Measurements from ENCODE around the gene CAMK1G.

Gene CAMK1G

DNA sequence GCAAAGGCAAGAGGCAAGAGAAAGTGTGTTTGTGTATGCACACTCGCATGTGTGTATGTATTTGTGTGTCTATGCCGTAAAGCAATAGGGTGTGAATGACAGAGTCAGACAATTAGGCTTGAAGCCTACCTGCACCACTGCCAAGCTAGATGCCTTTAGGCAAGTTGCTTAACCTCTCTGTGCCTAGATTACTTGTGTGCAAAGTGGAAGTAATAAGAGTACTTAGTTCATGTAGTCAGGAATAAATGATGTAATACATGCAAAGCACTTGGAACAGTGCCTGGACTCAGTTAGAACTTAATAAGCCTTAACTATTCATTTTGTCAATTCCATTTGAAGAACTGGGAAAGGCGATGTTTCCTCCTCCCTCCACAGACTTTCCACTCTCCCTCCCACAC is 37.0 kb downstream of the CAMK1G start:
- DNase-seq, result no peak

DNA sequence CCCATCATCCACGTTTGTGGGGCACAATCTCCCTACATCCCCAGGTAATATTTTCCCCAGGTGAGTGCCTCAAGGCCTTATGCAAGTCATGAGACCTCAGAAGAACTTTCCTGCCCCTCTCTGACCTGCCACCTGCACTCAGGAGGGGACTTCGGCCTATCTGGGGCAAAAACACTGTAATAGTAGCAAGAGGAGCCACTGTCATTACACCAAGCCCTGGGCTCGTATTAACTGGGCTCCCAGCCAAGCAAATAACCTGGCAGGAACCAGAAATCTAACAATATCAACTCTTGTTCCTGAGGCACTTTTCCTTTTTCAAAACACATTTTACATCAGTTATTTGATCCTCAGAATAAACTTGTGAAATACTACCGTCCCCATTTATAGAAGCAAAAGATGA is 37.8 kb downstream of the CAMK1G start:
- no peak for DNase-seq

- no peak for DNase-seq
Observed at GRCh38 chr1:209621741-209622655, 38.5 kb downstream of the CAMK1G start.

- no peak for DNase-seq
Observed at GRCh38 chr1:209622841-209623829, 39.6 kb downstream of the CAMK1G start.

GRCh38 chr1:209624558-209625549 is 41.3 kb downstream of the CAMK1G start:
- DNase-seq, result no peak

- no peak for DNase-seq
Observed at GRCh38 chr1:209625791-209626285, 42.3 kb downstream of the CAMK1G start.

- no peak for DNase-seq
Observed at GRCh38 chr1:209626346-209627026, 43.0 kb downstream of the CAMK1G start.

DNA sequence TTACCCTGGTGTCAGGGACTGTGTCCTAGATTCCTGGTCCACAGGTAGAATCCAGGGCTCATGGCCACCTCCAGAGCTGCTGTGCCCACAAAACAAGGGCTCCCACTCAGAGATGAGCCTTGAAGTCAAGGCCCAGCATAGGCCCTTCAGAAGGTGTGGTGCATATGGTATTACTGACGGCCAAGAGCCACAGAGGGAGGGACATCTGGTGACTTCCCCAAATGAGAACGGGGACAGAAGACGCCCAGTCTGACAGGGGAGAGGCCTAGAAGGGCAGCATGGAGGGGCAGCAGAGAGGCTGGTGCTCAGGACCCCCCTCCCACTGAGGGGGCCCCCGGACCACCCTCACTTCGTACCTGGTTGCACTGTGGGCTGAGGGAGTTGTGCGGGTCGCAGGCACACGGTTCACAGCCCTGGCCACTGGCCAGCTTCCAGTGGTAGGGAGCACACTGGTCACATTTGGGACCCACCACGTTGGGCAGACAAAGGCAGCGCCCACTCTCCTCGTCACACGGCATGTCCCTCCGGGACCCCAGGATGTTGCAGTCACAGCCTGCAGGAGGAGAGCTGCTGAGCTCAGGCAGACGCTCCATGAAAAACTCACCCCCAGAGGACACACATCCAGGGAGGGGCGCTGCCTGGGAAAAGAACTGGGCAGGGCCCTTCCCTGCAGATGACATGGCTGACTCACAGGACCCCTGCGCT is 43.7 kb downstream of the CAMK1G start:
- DNase-seq, result no peak

DNA sequence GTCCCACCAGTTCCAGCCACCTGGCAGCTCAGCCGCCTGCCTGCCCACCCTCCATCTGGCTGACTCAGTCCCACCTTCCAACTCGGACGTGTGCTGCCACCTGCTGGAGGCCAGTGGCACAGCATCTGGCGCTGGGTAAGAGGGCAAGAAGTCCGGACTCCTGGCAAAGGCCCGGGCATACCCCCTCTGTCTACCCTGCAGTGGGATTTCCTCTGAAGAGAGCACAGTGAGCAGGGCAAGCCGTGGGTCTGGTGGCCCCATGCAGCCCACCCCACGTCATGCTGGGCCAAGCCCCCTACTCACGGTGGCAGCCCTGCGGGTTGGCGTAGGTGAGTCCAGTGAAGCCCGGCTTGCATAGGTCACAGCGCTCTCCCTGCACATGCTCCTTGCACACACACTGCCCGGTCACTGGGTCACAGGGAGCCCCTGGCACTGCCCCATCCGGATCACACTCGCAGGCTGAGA is 44.2 kb downstream of the CAMK1G start:
- DNase-seq, result peak; percentile 75

DNA sequence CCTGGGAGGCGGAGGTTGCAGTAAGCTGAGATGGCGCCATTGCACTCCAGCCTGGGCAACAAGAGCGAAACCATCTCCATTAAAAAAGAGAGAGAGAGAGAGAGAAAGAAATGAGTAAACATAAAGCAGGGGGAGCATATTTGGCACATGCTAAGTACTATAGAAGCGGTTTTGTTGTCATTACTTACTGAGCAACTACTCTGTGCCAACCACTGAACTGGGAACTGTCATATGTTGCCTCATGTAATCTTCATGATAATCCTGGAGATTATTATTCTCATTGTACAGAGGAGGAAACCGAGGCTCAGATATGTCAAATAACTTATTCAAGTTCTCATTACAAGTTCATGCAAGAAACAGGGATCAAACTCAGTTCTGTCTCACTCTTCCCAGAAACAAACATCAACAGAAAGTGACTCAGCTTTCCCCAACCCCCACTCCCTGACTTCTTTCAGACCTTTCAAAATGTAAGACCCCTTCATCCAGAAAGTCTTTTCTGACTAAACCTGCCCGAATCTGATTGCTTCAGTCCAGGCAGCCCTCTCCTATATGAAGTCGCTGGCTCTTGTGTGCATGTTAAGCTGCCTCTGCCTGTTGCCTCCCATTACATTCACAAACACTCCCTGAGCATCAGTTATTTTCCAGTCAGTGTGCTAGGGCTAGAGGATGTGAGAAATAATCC is 45.2 kb downstream of the CAMK1G start:
- no peak for DNase-seq

DNA sequence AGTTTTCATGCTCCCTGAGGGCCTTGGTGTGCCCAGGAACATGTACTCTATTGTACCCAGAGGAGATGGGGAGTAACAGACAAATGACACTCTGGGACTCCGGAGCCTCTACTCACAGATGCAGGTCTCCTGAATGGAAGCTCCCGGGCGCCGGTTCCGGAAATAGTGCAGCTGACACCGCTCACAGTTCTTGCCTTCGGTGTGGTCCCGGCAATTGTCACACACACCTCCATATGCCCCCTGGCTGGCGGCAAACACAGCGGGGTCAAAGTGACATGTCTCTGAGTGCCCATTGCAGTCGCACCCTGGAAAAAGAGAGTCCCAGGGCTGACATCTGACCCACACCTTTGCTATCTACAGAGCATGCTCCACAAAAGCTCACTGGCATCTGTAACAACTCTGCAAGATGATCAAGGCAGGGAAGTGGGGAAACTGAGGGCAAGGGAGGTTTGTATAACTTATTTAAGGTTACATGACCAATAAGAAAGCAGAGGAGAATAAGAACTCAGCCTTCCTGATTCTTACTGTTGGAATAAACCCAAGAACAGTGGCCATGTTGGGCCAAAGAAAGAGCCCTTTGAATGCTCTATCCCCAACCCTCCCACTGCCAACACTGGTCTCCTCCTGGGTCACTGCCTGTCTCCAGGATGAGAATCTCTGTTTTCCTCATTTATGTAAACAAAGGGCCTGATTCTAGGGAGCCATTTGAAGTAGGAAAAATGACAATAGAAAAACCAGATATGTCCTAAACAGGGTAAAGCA is 46.3 kb downstream of the CAMK1G start:
- no peak for DNase-seq

GRCh38 chr1:209630383-209631225 is 47.1 kb downstream of the CAMK1G start:
- no peak for DNase-seq

GRCh38 chr1:209633335-209633997 is 50.0 kb downstream of the CAMK1G start:
- DNase-seq, result no peak

GRCh38 chr1:209634005-209634737 is 50.7 kb downstream of the CAMK1G start:
- no peak for DNase-seq

DNA sequence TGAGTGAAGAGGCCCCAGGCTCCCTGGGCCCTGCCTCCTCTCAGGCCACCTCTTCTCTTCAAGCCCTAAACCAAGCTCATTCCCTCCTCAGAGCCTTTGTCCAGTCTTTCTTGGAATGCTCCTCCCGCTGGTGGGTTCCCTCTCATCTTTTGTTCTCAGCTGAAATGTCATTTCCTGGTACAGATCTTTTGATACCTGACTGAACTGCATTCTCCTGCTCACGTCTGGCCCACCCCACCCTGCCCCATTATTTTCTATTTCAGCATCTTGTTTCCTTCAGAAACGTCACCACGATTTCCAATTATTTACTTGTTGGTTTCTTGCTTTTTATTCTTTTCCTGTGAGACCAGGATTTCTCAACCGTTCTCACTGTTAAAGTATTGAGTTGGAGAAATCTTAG is 52.3 kb downstream of the CAMK1G start:
- DNase-seq, result no peak

DNA sequence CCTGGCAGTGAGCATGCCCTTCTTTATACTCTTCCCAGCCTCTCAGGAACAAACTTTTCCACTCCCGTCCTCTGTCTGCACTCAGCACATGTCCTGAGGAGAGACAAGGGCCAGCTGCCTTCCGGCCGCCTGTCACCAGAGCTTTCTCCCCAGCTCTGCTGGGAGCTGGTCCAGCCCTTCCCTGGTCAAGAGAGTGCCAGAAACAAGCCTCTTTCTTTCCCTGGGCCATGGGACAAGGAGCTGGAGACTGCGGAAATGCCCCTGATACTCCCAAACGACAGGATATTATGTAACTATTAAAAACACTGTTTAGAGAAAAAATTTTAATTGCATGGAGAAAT is 58.3 kb downstream of the CAMK1G start:
- DNase-seq, result no peak

DNA sequence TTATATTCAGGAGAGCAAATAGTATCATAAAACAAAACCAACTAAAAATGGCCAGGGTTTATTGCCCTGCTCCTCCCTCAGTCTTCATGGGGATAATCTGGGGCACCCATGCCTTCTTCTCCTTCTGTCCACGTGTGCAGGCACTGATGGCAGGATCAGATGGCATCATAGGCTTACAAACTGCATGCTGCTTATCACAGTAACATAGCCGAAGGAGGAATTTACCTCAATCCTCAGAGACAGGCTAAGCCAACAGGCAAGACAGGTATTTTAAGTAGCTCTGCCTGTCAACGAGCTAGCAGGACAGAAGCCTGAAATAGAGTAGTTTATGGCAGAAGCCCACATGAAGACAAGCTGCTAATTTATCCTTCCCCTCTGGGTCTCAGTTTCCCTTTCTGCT is 59.3 kb downstream of the CAMK1G start:
- no peak for DNase-seq

Data from T1000 (cell line).